Liver (tissue), 9 donors: ENCODE data around the gene PPP2R5C. TPM values are rescaled to one million over a fixed set of nuclear protein-coding genes. Genes with fewer than 3 reads are reported as not detected.

ENCODE experiments used
- DNase-seq: peaks from one replicate; pipeline ENCODE4 v3.0.0-alpha.2; 2017; ENCODE audit warnings: low spot score
- H3K27ac ChIP-seq, 2 donors: one replicate each; pipeline ENCODE4 v1.7.0; 2013; ENCODE audit warnings: inconsistent platforms in 2 of 2, low read length in 2 of 2, control low read depth in 1 of 2, low read depth in 1 of 2, mild to moderate bottlenecking in 1 of 2
- H3K27me3 ChIP-seq, 4 donors: one replicate each; pipeline versions ENCODE4 v1.6.1 to v1.7.0; 2013; ENCODE audit warnings: low read length in 3 of 4, inconsistent platforms in 1 of 4, mild to moderate bottlenecking in 1 of 4, moderate library complexity in 1 of 4; ENCODE audit not compliant: control insufficient read depth in 4 of 4, insufficient read depth in 4 of 4
- H3K36me3 ChIP-seq, 4 donors: one replicate each; pipeline versions ENCODE4 v1.6.1 to v1.7.0; 2013; ENCODE audit warnings: low read length in 3 of 4, mild to moderate bottlenecking in 3 of 4, low read depth in 1 of 4, moderate library complexity in 1 of 4; ENCODE audit not compliant: control insufficient read depth in 4 of 4, insufficient read depth in 3 of 4
- H3K4me1 ChIP-seq, 4 donors: one replicate each; pipeline versions ENCODE4 v1.6.1 to v1.7.0; 2013; ENCODE audit warnings: low read length in 3 of 4, mild to moderate bottlenecking in 3 of 4, moderate library complexity in 1 of 4; ENCODE audit not compliant: control insufficient read depth in 4 of 4, insufficient read depth in 4 of 4
- H3K4me3 ChIP-seq, 3 donors: one replicate each; pipeline versions ENCODE4 v1.6.1 to v1.7.0; 2013; ENCODE audit warnings: low read length in 3 of 3, control low read depth in 1 of 3, low read depth in 1 of 3, mild to moderate bottlenecking in 1 of 3
- H3K9ac ChIP-seq, 2 donors: one replicate each; pipeline ENCODE4 v1.7.0; 2013; ENCODE audit warnings: low read length in 2 of 2, mild to moderate bottlenecking in 2 of 2, moderate library complexity in 2 of 2, control low read depth in 1 of 2, low read depth in 1 of 2
- H3K9me3 ChIP-seq, 4 donors: one replicate each; pipeline versions ENCODE4 v1.6.1 to v1.7.0; 2013; ENCODE audit warnings: low read length in 3 of 4; ENCODE audit not compliant: control insufficient read depth in 4 of 4
- CTCF ChIP-seq: fragments of 150-350 bp; IDR thresholded peaks from 2 replicates; pipeline ENCODE4 v1.5.1; 2017; ENCODE audit warnings: improper control_type of control experiment, low read depth, low read length; ENCODE audit not compliant: missing input control
- EGR1 ChIP-seq, 2 donors: IDR thresholded peaks; 2 replicates each; pipeline ENCODE4 v1.6.1; 2016 to 2018; ENCODE audit warnings: antibody characterized with exemption in 2 of 2, low read depth in 2 of 2
- FOXA2 ChIP-seq: IDR thresholded peaks from 2 replicates; pipeline ENCODE4 v1.6.1; 2016; ENCODE audit warnings: antibody characterized with exemption
- JUND ChIP-seq, 2 donors: IDR thresholded peaks; 2 replicates each; pipeline ENCODE4 v1.6.1; 2016; ENCODE audit warnings: antibody characterized with exemption in 2 of 2
- NR2F2 ChIP-seq: IDR thresholded peaks from 2 replicates; pipeline ENCODE4 v1.6.1; 2016; ENCODE audit warnings: antibody characterized with exemption
- RAD21 ChIP-seq, 2 donors: IDR thresholded peaks; 2 replicates each; pipeline ENCODE4 v1.6.1; 2016; ENCODE audit warnings: antibody characterized with exemption in 2 of 2, mild to moderate bottlenecking in 2 of 2
- REST ChIP-seq: IDR thresholded peaks from 2 replicates; pipeline ENCODE4 v1.6.1; 2016; ENCODE audit warnings: antibody characterized with exemption, mild to moderate bottlenecking
- RXRA ChIP-seq, 2 donors: IDR thresholded peaks; 2 replicates each; pipeline ENCODE4 v1.6.1; 2017 to 2018; ENCODE audit warnings: antibody characterized with exemption in 2 of 2, mild to moderate bottlenecking in 1 of 2
- TAF1 ChIP-seq: conservative IDR thresholded peaks from 2 replicates; pipeline ENCODE4 v1.6.1; 2016; ENCODE audit warnings: antibody characterized with exemption, mild to moderate bottlenecking
- YY1 ChIP-seq: IDR thresholded peaks from 2 replicates; pipeline ENCODE4 v1.6.1; 2016; ENCODE audit warnings: antibody characterized with exemption, mild to moderate bottlenecking
- WGBS: extraction: QIAGEN DNeasy Blood & Tissue Kit; methylation state at CpG from one replicate; pipeline ENCODE4 v1.1.7; 2013; 5-methylcytosine and 5-hydroxymethylcytosine counted together
- polyA plus RNA-seq, 2 donors: library from polyadenylated mRNA; stranded (reverse) in 1 of 2; unstranded in 1 of 2; fragments of 200-250 nt in 1 of 2; fragments of >200 nt in 1 of 2; fragmentation: Nextera tagmentation in 1 of 2; extraction: Ambion mirVana in 1 of 2; gene quantifications; one replicate each; pipeline versions ENCODE4 v1.2.1 to v1.2.3, GENCODE V29; 2013 to 2015
- total RNA-seq, 2 donors: library from RNA; depleted of rRNA; stranded (reverse); fragments of >200 nt; gene quantifications; one replicate each; pipeline ENCODE4 v1.2.3, GENCODE V29; 2014
- TF ChIP-seq, protein P1 (sequence below): IDR thresholded peaks from 2 replicates; pipeline ENCODE4 v1.6.1; 2016; ENCODE audit warnings: antibody characterized with exemption
- TF ChIP-seq, protein P2 (sequence below): IDR thresholded peaks from 2 replicates; pipeline ENCODE4 v1.6.1; 2016; ENCODE audit warnings: antibody characterized with exemption
- TF ChIP-seq, protein P3 (sequence below): IDR thresholded peaks from 2 replicates; pipeline ENCODE4 v1.6.1; 2016; ENCODE audit warnings: antibody characterized with exemption
- donor health status: healthy.
- donor health status: healthy.
- donor health status: healthy.
- donor health status: healthy.
- donor health status: healthy.

PPP2R5C gene
- total and polyA plus RNA-seq, 4 donors: 33.5 to 52.3 (median 43.9) TPM

GRCh38 chr14:101939646-101940170 lies 178.2 kb downstream of the PPP2R5C start (continued):
- TF ChIP-seq, protein P1, sequence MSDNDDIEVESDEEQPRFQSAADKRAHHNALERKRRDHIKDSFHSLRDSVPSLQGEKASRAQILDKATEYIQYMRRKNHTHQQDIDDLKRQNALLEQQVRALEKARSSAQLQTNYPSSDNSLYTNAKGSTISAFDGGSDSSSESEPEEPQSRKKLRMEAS: no peak

- Histone ChIP-seq H3K4me1 (peaks cover 4 to 11% (median 7%) of the 10 kb centered on the region in 4 donors), H3K27me3 (no peaks in the 10 kb centered on the region), H3K36me3 (no peaks in the 10 kb centered on the region), H3K9me3 (no peaks in the 10 kb centered on the region), H3K27ac (no peak overlapping the region), H3K4me3 (no peak overlapping the region), H3K9ac (no peak overlapping the region)
- TF ChIP-seq FOXA2 (no peak), CTCF (no peak), YY1 (no peak), REST (no peak), NR2F2 (no peak), EGR1 (IDR thresholded peaks at IDR 0.05; ENCODE audit: low read depth in 2 of 2) (no peak), TAF1 (no peak), RAD21 (IDR thresholded peaks at IDR 0.05) (no peak), RXRA (IDR thresholded peaks at IDR 0.05) (no peak), JUND (IDR thresholded peaks at IDR 0.05) (no peak)
- TF ChIP-seq, protein P1: no peak
- TF ChIP-seq, protein P2, sequence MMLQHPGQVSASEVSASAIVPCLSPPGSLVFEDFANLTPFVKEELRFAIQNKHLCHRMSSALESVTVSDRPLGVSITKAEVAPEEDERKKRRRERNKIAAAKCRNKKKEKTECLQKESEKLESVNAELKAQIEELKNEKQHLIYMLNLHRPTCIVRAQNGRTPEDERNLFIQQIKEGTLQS: no peak
- TF ChIP-seq, protein P3, sequence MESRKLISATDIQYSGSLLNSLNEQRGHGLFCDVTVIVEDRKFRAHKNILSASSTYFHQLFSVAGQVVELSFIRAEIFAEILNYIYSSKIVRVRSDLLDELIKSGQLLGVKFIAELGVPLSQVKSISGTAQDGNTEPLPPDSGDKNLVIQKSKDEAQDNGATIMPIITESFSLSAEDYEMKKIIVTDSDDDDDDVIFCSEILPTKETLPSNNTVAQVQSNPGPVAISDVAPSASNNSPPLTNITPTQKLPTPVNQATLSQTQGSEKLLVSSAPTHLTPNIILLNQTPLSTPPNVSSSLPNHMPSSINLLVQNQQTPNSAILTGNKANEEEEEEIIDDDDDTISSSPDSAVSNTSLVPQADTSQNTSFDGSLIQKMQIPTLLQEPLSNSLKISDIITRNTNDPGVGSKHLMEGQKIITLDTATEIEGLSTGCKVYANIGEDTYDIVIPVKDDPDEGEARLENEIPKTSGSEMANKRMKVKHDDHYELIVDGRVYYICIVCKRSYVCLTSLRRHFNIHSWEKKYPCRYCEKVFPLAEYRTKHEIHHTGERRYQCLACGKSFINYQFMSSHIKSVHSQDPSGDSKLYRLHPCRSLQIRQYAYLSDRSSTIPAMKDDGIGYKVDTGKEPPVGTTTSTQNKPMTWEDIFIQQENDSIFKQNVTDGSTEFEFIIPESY: no peak
- 68% methylated on average over 5 of the region's 5 CpGs for WGBS
- no peak for DNase-seq
Observed at GRCh38 chr14:101944451-101944850, 182.9 kb downstream of the PPP2R5C start.
